ENCODE data around the gene ZBED4. TPM values are rescaled to one million over a fixed set of nuclear protein-coding genes. Genes with fewer than 3 reads are reported as not detected.
A peak's percentile ranks its signal among the peaks of the same experiment; 100 is the strongest.

The ZBED4 gene
- total RNA-seq, 6 experiments from 2014 or later = 4.1 to 9.3 (median 5.2) TPM

GRCh38 chr22:49904040-49904369 lies 50.4 kb downstream of the ZBED4 start:
- Histone ChIP-seq H3K4me3 (no peak overlapping the region), H3K27me3 (no peaks in the 10 kb centered on the region), H3K9me3 (no peaks in the 10 kb centered on the region), H3K36me3 (peaks cover 0 to 35% (median 11%) of the 10 kb centered on the region in 4 donors), H3K4me1 (no peaks in the 10 kb centered on the region), H3K27ac (no peak overlapping the region)
- ATAC-seq (no peak), DNase-seq (no peak)
- TF ChIP-seq CTCF (IDR thresholded peaks at IDR 0.05) = no peak
- TF ChIP-seq POLR2A (IDR thresholded peaks at IDR 0.05) = no peak
- WGBS (ENCODE audit: insufficient coverage, low coverage, low lambda C conversion rate, missing lambda C conversion rate) = no CpG with 5 or more reads among the region's 11 CpGs
- intact Hi-C loops (cut with DNase I) = no loop called here

GRCh38 chr22:49905465-49905864 lies 51.8 kb downstream of the ZBED4 start:
- no peaks in the 10 kb centered on the region for H3K27me3 ChIP-seq
- no peaks in the 10 kb centered on the region for H3K9me3 ChIP-seq
- intact Hi-C loops (cut with DNase I) = no loop called here
- 96% methylated on average over 16 of the region's 18 CpGs for WGBS (ENCODE audit: insufficient coverage, low coverage, low lambda C conversion rate, missing lambda C conversion rate)
- no peak for ATAC-seq
- peaks cover 0 to 38% (median 13%) of the 10 kb centered on the region in 4 donors for H3K36me3 ChIP-seq
- no peak overlapping the region for H3K4me3 ChIP-seq
- TF ChIP-seq CTCF (IDR thresholded peaks at IDR 0.05) (no peak), POLR2A (IDR thresholded peaks at IDR 0.05) (no peak)
- no peak for DNase-seq
- no peaks in the 10 kb centered on the region for H3K4me1 ChIP-seq
- H3K27ac ChIP-seq = no peak overlapping the region

GRCh38 chr22:49906071-49906798 lies 52.6 kb downstream of the ZBED4 start:
- peaks cover 0 to 38% (median 13%) of the 10 kb centered on the region in 4 donors for H3K36me3 ChIP-seq
- WGBS (ENCODE audit: insufficient coverage, low coverage, low lambda C conversion rate, missing lambda C conversion rate) = 86% methylated on average over 3 of the region's 28 CpGs
- ATAC-seq = no peak

GRCh38 chr22:49906799-49907290 lies 53.2 kb downstream of the ZBED4 start:
- Histone ChIP-seq H3K9me3 (no peaks in the 10 kb centered on the region), H3K4me1 (no peaks in the 10 kb centered on the region), H3K36me3 (peaks cover 0 to 33% (median 13%) of the 10 kb centered on the region in 4 donors), H3K27me3 (no peaks in the 10 kb centered on the region), H3K27ac (no peak overlapping the region), H3K4me3 (no peak overlapping the region)
- ATAC-seq = no peak
- DNase-seq = peak in 1 of 3 donors; percentile 20
- no peak for TF ChIP-seq POLR2A (IDR thresholded peaks at IDR 0.05)
- TF ChIP-seq CTCF (IDR thresholded peaks at IDR 0.05) = no peak
- intact Hi-C loops (cut with DNase I) = no loop called here
- WGBS (ENCODE audit: insufficient coverage, low coverage, low lambda C conversion rate, missing lambda C conversion rate) = 90% methylated on average over 6 of the region's 14 CpGs

More at GRCh38 chr22:49906071-49906798, 52.6 kb downstream of the ZBED4 start:
- no peaks in the 10 kb centered on the region for H3K27me3 ChIP-seq
- no peaks in the 10 kb centered on the region for H3K4me1 ChIP-seq
- no peak overlapping the region for H3K4me3 ChIP-seq
- intact Hi-C loops (cut with DNase I) = no loop called here
- H3K9me3 ChIP-seq = no peaks in the 10 kb centered on the region
- no peak overlapping the region for H3K27ac ChIP-seq
- DNase-seq = peak in 1 of 3 donors; percentile 18
- no peak for TF ChIP-seq CTCF (IDR thresholded peaks at IDR 0.05)
- TF ChIP-seq POLR2A (IDR thresholded peaks at IDR 0.05) = no peak

All from right lobe of liver (tissue), 6 donors.